ENCODE results near the gene ITGA5. TPM values are rescaled to one million over a fixed set of nuclear protein-coding genes. Genes with fewer than 3 reads are reported as not detected.
A peak's percentile ranks its signal among the peaks of the same experiment; 100 is the strongest.

ITGA5 gene
- total and polyA plus RNA-seq, 7 donors: 13.7 to 244 (median 39.7) TPM

- 24 to 37% (median 33%) methylated on average over 3 of the region's 3 CpGs for WGBS, 3 donors
- Histone ChIP-seq H3K4me1 (peaks cover 64% of the 10 kb centered on the region), H3K36me3 (ENCODE audit: insufficient read depth in 1 of 2, low read depth in 1 of 2) (peaks cover 0 to 30% of the 10 kb centered on the region in 2 donors), H3K9me3 (no peaks in the 10 kb centered on the region), H3K4me3 (no peak overlapping the region), H3K27ac (peak overlapping the region; percentile 92), H3K27me3 (ENCODE audit: insufficient read depth in 3 of 3, low read length in 2 of 3) (no peaks in the 10 kb centered on the region)
- intact Hi-C loops (cut with DNase I): no loop called here
- no peak for DNase-seq
- peak in 3 of 4 donors; percentile 33 to 50 (median 45) for ATAC-seq
- TF ChIP-seq CTCF (IDR thresholded peaks at IDR 0.05): no peak
Observed at GRCh38 chr12:54412786-54413185, 6.3 kb downstream of the ITGA5 start.

GRCh38 chr12:54412348-54412747, 6.7 kb downstream of the ITGA5 start:
- DNase-seq (no peak), ATAC-seq (peak in 3 of 4 donors; percentile 2 to 21 (median 18))
- TF ChIP-seq CTCF (IDR thresholded peaks at IDR 0.05): no peak
- Histone ChIP-seq H3K27me3 (ENCODE audit: insufficient read depth in 3 of 3, low read length in 2 of 3) (no peaks in the 10 kb centered on the region), H3K4me1 (peaks cover 60% of the 10 kb centered on the region), H3K36me3 (ENCODE audit: insufficient read depth in 1 of 2, low read depth in 1 of 2) (peaks cover 0 to 34% of the 10 kb centered on the region in 2 donors), H3K9me3 (no peaks in the 10 kb centered on the region), H3K4me3 (peak overlapping the region; percentile 21), H3K27ac (peak overlapping the region; percentile 92)
- intact Hi-C loops (cut with DNase I): no loop called here
- WGBS, 3 donors: 32 to 56% (median 40%) methylated on average over 4 of the region's 4 CpGs

GRCh38 chr12:54411391-54412241, 7.5 kb downstream of the ITGA5 start:
- peak overlapping the region; percentile 21 for H3K4me3 ChIP-seq
- TF ChIP-seq CTCF (IDR thresholded peaks at IDR 0.05): no peak
- H3K27me3 ChIP-seq (ENCODE audit: insufficient read depth in 3 of 3, low read length in 2 of 3): no peaks in the 10 kb centered on the region
- H3K4me1 ChIP-seq: peaks cover 54% of the 10 kb centered on the region
- 39 to 42% (median 41%) methylated on average over 9 to 10 of the region's 10 CpGs for WGBS, 3 donors
- DNase-seq (peak; percentile 83 to 86), ATAC-seq (peak; percentile 82 to 87 (median 86))
- H3K9me3 ChIP-seq: no peaks in the 10 kb centered on the region
- H3K36me3 ChIP-seq (ENCODE audit: insufficient read depth in 1 of 2, low read depth in 1 of 2): peaks cover 0 to 41% of the 10 kb centered on the region in 2 donors
- intact Hi-C loops (cut with DNase I): no loop called here
- peak overlapping the region; percentile 92 for H3K27ac ChIP-seq

- Histone ChIP-seq H3K4me3 (no peak overlapping the region), H3K36me3 (ENCODE audit: insufficient read depth in 1 of 2, low read depth in 1 of 2) (peaks cover 7 to 64% of the 10 kb centered on the region in 2 donors), H3K27me3 (ENCODE audit: insufficient read depth in 3 of 3, low read length in 2 of 3) (no peaks in the 10 kb centered on the region), H3K4me1 (peaks cover 36% of the 10 kb centered on the region), H3K9me3 (no peaks in the 10 kb centered on the region), H3K27ac (no peak overlapping the region)
- no peak for TF ChIP-seq CTCF (IDR thresholded peaks at IDR 0.05)
- DNase-seq (peak in 1 of 2 donors; percentile 46), ATAC-seq (no peak)
- WGBS, 3 donors: 88 to 92% (median 90%) methylated on average over 7 to 8 of the region's 8 CpGs
- intact Hi-C loops (cut with DNase I): no loop called here
Observed at GRCh38 chr12:54409267-54409666, 9.8 kb downstream of the ITGA5 start.
